ENCODE measurements around the gene UGT2A3.

UGT2A3 gene

GRCh38 chr4:68885545-68885944 lies 66.1 kb downstream of the UGT2A3 start:
- no peaks in the 10 kb centered on the region for H3K9me3 ChIP-seq (ENCODE audit: control insufficient read depth, low read depth, low read length)
- H3K27ac ChIP-seq (ENCODE audit: low read length) = no peak overlapping the region
- no peak overlapping the region for H3K4me3 ChIP-seq (ENCODE audit: low read length)
- H3K27me3 ChIP-seq (ENCODE audit: control insufficient read depth, insufficient read depth, low read length) = no peaks in the 10 kb centered on the region
- H3K36me3 ChIP-seq (ENCODE audit: control insufficient read depth, low read depth, low read length) = no peaks in the 10 kb centered on the region
- H3K4me1 ChIP-seq (ENCODE audit: control insufficient read depth, low read depth, low read length) = no peaks in the 10 kb centered on the region
- H3K9ac ChIP-seq (ENCODE audit: low read length) = no peak overlapping the region

DNA sequence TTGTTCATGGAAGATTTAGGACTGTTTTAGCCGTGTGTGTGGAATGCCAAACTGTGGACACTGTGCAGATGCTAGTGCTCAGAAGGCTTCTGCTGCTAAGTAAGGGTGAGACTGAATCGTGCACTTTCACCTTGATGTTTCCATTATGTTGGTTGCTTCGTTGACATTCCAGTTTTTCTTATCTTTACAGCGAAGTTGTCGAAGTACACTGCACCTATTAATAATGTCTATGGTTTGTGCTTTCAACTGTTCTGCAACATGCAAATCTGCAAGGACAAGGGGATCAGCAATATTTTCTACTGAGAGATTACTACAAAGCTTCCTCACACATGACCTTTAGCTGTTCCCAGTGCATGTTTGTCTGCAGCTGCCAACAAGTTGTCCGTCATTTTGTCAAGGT lies 67.7 kb downstream of the UGT2A3 start:
- Histone ChIP-seq H3K4me1 (ENCODE audit: control insufficient read depth, low read depth, low read length) (no peaks in the 10 kb centered on the region), H3K4me3 (ENCODE audit: low read length) (no peak overlapping the region), H3K9me3 (ENCODE audit: control insufficient read depth, low read depth, low read length) (no peaks in the 10 kb centered on the region), H3K27ac (ENCODE audit: low read length) (no peak overlapping the region), H3K9ac (ENCODE audit: low read length) (no peak overlapping the region), H3K36me3 (ENCODE audit: control insufficient read depth, low read depth, low read length) (no peaks in the 10 kb centered on the region), H3K27me3 (ENCODE audit: control insufficient read depth, insufficient read depth, low read length) (no peaks in the 10 kb centered on the region)
